Neuronal stem cell (in vitro differentiated cells): ENCODE data around the gene ZNF662.

Source experiments
- DNase-seq: peaks from one replicate; pipeline ENCODE4 v3.0.0-alpha.2; 2013; ENCODE audit warnings: low spot score
- H2AFZ ChIP-seq: one replicate; pipeline ENCODE4 v1.6.1; 2013; ENCODE audit warnings: mild to moderate bottlenecking, low read length, inconsistent platforms
- H2AK5ac ChIP-seq: 2 replicates; pipeline ENCODE4 v1.6.1; 2013; ENCODE audit warnings: low read depth, mild to moderate bottlenecking, inconsistent platforms, low read length, moderate library complexity, mixed read lengths
- H2BK120ac ChIP-seq: 2 replicates; pipeline ENCODE4 v1.6.1; 2013; ENCODE audit warnings: low read depth, mild to moderate bottlenecking, inconsistent platforms, low read length, moderate library complexity, mixed read lengths
- H2BK12ac ChIP-seq: one replicate; pipeline ENCODE4 v1.6.1; 2013; ENCODE audit warnings: low read length, inconsistent platforms
- H2BK15ac ChIP-seq: 2 replicates; pipeline ENCODE4 v1.6.1; 2013; ENCODE audit warnings: mild to moderate bottlenecking, low read length, inconsistent platforms, mixed read lengths
- H2BK5ac ChIP-seq: one replicate; pipeline ENCODE4 v1.6.1; 2013; ENCODE audit warnings: inconsistent platforms, mild to moderate bottlenecking, low read length, moderate library complexity
- H3K14ac ChIP-seq: one replicate; pipeline ENCODE4 v1.6.1; 2013; ENCODE audit warnings: low read length, inconsistent platforms
- H3K18ac ChIP-seq: 2 replicates; pipeline ENCODE4 v1.6.1; 2013; ENCODE audit warnings: low read length, inconsistent platforms
- H3K23ac ChIP-seq: 2 replicates; pipeline ENCODE4 v1.6.1; 2013; ENCODE audit warnings: low read depth, mild to moderate bottlenecking, mixed read lengths, low read length, inconsistent platforms; ENCODE audit not compliant: poor library complexity
- H3K27ac ChIP-seq: replicated peaks from 3 replicates; pipeline ENCODE4 v1.5.1; 2013; ENCODE audit warnings: low read length, inconsistent platforms
- H3K27me3 ChIP-seq, 3 experiments: 2 replicates each; pipeline ENCODE4 v1.6.1; 2013; ENCODE audit warnings: low read length in 3 of 3, mild to moderate bottlenecking in 2 of 3, inconsistent platforms in 1 of 3, low read depth in 1 of 3, mixed read lengths in 1 of 3, moderate library complexity in 1 of 3; ENCODE audit not compliant: control insufficient read depth in 3 of 3, insufficient read depth in 3 of 3
- H3K36me3 ChIP-seq, 2 donors: replicated peaks in 1 of 2; 2 replicates each; pipeline ENCODE4 v1.6.1; 2013; ENCODE audit warnings: low read length in 2 of 2; ENCODE audit not compliant: control insufficient read depth in 2 of 2, insufficient read depth in 2 of 2
- H3K4ac ChIP-seq: 2 replicates; pipeline ENCODE4 v1.6.1; 2013; ENCODE audit warnings: inconsistent platforms, mild to moderate bottlenecking, low read length, moderate library complexity
- H3K4me1 ChIP-seq, 2 donors: 1 replicate in 1 of 2; 2 replicates in 1 of 2; pipeline ENCODE4 v1.6.1; 2013; ENCODE audit warnings: low read length in 2 of 2, low read depth in 1 of 2; ENCODE audit not compliant: control insufficient read depth in 2 of 2, insufficient read depth in 1 of 2
- H3K4me2 ChIP-seq: one replicate; pipeline ENCODE4 v1.6.1; 2013; ENCODE audit warnings: mild to moderate bottlenecking, low read length, inconsistent platforms; ENCODE audit not compliant: insufficient read depth, poor library complexity, severe bottlenecking
- H3K4me3 ChIP-seq, 2 donors: 2 replicates each; pipeline ENCODE4 v1.5.1; 2013; ENCODE audit warnings: low read length in 2 of 2, mild to moderate bottlenecking in 2 of 2, inconsistent platforms in 1 of 2, moderate library complexity in 1 of 2
- H3K79me1 ChIP-seq: one replicate; pipeline ENCODE4 v1.6.1; 2013; ENCODE audit warnings: low read depth, mild to moderate bottlenecking, inconsistent platforms, low read length, moderate library complexity
- H3K9ac ChIP-seq: one replicate; pipeline ENCODE4 v1.6.1; 2013; ENCODE audit warnings: mild to moderate bottlenecking, low read depth, low read length, inconsistent platforms; ENCODE audit not compliant: poor library complexity
- H3K9me3 ChIP-seq, 2 donors: replicated peaks in 1 of 2; 2 replicates each; pipeline versions ENCODE3 to v1.6.1; 2013; ENCODE audit warnings: low read length in 2 of 2, mild to moderate bottlenecking in 2 of 2, inconsistent platforms in 1 of 2, low read depth in 1 of 2, mixed read lengths in 1 of 2, moderate library complexity in 1 of 2; ENCODE audit not compliant: control insufficient read depth in 2 of 2, insufficient read depth in 1 of 2
- H4K8ac ChIP-seq: one replicate; pipeline ENCODE4 v1.6.1; 2013; ENCODE audit warnings: low read depth, mild to moderate bottlenecking, inconsistent platforms, low read length, moderate library complexity
- H4K91ac ChIP-seq: one replicate; pipeline ENCODE4 v1.6.1; 2013; ENCODE audit warnings: low read length, low read depth, mild to moderate bottlenecking, inconsistent platforms; ENCODE audit not compliant: poor library complexity
- WGBS, 2 donors: extraction: QIAGEN DNeasy Blood & Tissue Kit; methylation state at CpG; one replicate each; pipeline ENCODE4 v1.1.7; 2013; ENCODE audit warnings: missing lambda C conversion rate in 2 of 2, mixed read lengths in 1 of 2; ENCODE audit not compliant: insufficient read length in 2 of 2, insufficient replicate concordance in 1 of 2; ENCODE audit errors: extremely low coverage in 2 of 2; 5-methylcytosine and 5-hydroxymethylcytosine counted together

Gene ZNF662

DNA sequence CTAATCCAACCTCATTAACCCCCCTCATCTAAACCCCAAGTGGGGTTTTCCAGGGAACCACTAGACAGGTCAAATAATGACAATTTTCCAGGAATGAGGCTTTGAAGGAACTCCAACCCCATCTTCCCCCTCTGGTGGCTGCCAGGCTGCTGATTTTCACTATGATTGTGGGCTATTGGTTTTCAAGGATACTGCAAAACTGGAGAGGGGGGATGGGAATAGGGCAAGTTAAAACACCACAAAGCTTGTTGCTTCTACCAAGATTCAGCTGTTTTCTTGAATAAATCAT is 10.4 kb upstream of the ZNF662 start:
- DNase-seq = no peak
- Histone ChIP-seq H3K36me3 (no peaks in the 10 kb centered on the region), H2AK5ac (no peak overlapping the region), H4K91ac (no peak overlapping the region), H3K4me3 (no peak overlapping the region), H3K27ac (no peak overlapping the region), H3K18ac (no peak overlapping the region), H3K9ac (no peak overlapping the region), H3K4me2 (no peak overlapping the region), H3K9me3 (peaks cover 0 to 1% of the 10 kb centered on the region in 2 donors), H3K23ac (no peak overlapping the region), H4K8ac (no peak overlapping the region), H2BK12ac (no peak overlapping the region), H3K4me1 (no peaks in the 10 kb centered on the region), H3K79me1 (no peaks in the 10 kb centered on the region), H2BK120ac (no peak overlapping the region), H2BK5ac (no peak overlapping the region), H3K4ac (no peak overlapping the region), H2BK15ac (no peak overlapping the region), H3K27me3 (no peaks in the 10 kb centered on the region), H3K14ac (no peak overlapping the region), H2AFZ (no peak overlapping the region)

DNA sequence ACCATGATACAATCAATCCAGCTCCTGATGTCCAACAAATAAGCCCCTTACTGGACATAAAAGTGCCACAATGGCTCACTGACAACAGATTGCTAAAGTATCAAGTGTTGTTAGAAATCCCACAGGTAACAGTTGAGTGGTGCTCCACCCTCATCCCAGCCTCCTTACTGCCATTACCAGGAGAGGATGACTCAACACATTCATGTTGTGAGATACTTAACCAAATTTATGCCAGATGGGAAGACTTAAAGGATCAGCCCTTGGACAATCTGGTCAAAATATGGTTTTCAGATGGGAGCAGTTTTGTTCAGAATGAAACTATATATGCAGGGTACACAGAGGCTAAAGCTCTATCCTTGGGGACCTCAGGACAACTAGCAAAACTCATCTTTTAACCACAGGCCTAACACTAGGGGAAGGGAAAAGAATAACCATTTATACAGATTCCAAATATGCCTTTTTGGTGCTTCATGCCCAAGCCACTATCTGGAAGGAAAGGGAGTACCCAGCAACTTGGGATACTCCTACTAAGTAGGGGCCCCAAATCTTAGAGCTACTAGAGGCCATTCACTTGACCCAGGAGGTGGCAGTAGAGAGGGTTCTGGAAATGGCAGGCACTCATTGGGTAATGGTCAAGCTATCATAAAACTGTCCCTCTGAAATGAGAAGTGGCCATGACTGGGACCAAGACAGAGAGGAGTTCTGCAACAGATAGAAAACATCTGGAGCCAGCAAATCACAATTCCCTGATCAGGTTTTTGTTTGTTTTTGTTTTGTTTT is 6.9 kb upstream of the ZNF662 start:
- Histone ChIP-seq H3K36me3 (no peaks in the 10 kb centered on the region), H3K18ac (no peak overlapping the region), H2BK120ac (no peak overlapping the region), H3K23ac (no peak overlapping the region), H2BK15ac (no peak overlapping the region), H3K27ac (no peak overlapping the region), H3K4me2 (no peak overlapping the region), H3K4ac (no peak overlapping the region), H3K14ac (no peak overlapping the region), H2BK12ac (no peak overlapping the region), H3K4me3 (no peak overlapping the region), H2BK5ac (no peak overlapping the region), H4K8ac (no peak overlapping the region), H3K4me1 (no peaks in the 10 kb centered on the region), H3K9me3 (peaks cover 0 to 1% of the 10 kb centered on the region in 2 donors), H3K27me3 (no peaks in the 10 kb centered on the region), H4K91ac (no peak overlapping the region), H2AFZ (no peak overlapping the region), H3K79me1 (no peaks in the 10 kb centered on the region), H3K9ac (no peak overlapping the region), H2AK5ac (no peak overlapping the region)
- no peak for DNase-seq

DNA sequence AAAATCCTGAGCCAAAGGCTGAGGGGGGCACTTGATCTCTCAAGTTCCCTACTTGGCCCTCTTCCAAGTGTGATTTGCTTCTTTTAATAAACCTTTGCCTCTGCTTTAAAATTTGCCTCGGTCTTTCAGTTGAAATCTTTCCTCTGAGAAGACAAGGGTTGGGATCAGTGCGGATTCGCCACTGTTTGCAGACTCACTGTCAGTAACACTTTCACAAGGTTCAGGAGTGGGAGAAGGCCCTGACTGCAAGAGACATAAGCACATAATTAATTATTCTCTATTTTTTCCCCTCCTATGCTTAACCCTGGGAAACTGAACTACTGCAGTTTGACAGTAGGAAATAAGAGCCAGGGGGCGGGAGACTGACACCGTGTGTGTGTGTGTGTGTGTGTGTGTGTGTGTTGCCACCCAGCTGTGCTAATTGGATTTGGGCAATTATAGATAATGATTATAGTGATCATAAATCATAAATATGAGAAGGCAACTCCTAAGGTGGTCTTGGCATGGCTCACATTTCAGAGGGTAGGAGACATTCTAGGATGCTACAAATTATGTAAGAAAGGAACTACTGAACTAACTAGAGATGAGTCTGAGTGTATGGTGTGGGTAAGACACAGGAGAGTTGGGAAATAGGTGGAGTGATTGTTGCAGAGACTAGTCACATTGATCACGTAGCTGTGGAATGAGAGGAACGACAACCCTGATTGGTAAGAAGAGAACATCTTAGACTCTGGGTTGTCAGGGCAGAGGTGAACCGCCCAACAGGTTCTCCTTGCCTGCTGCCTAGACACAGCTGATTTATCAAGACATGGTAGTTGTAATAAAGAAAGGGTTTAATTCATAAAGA is 5.5 kb upstream of the ZNF662 start:
- Histone ChIP-seq H3K4me1 (no peaks in the 10 kb centered on the region), H3K27ac (no peak overlapping the region), H3K36me3 (no peaks in the 10 kb centered on the region), H3K23ac (no peak overlapping the region), H2BK12ac (no peak overlapping the region), H3K9ac (no peak overlapping the region), H3K4ac (no peak overlapping the region), H3K4me3 (no peak overlapping the region), H3K18ac (no peak overlapping the region), H4K91ac (no peak overlapping the region), H2BK15ac (no peak overlapping the region), H3K14ac (no peak overlapping the region), H2BK120ac (no peak overlapping the region), H2AFZ (no peak overlapping the region), H2BK5ac (no peak overlapping the region), H4K8ac (no peak overlapping the region), H3K9me3 (peaks cover 0 to 1% of the 10 kb centered on the region in 2 donors), H2AK5ac (no peak overlapping the region), H3K4me2 (no peak overlapping the region), H3K27me3 (no peaks in the 10 kb centered on the region), H3K79me1 (no peaks in the 10 kb centered on the region)
- WGBS, 2 donors = no CpG with 5 or more reads among the region's 8 CpGs
- no peak for DNase-seq

DNA sequence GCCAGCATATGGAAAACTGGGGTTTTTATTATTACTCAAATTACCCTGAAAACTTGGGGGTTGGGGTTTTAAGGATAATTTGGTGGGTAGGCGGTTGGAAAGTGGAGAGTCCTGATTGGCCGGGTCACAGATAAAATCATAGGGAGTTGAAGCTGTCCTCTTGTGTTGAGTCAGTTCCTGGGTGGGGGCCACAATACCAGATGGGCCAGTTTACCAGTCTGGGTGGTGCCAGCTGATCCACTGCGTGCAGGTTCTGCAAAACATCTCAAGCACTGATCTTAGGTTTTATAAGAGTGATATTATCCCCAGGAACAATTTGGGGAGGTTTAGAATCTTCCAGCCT is 4.9 kb upstream of the ZNF662 start:
- no peaks in the 10 kb centered on the region for H3K79me1 ChIP-seq
- no peak overlapping the region for H2BK15ac ChIP-seq
- no peak overlapping the region for H3K4me2 ChIP-seq
- H3K23ac ChIP-seq = no peak overlapping the region
- H3K14ac ChIP-seq = no peak overlapping the region
- no peak overlapping the region for H2AK5ac ChIP-seq
- H3K9me3 ChIP-seq = peaks cover 0 to 4% of the 10 kb centered on the region in 2 donors
- no peak overlapping the region for H4K91ac ChIP-seq
- no peak overlapping the region for H3K18ac ChIP-seq
- no peaks in the 10 kb centered on the region for H3K27me3 ChIP-seq
- no peak overlapping the region for H3K27ac ChIP-seq
- no peak overlapping the region for H3K9ac ChIP-seq
- H4K8ac ChIP-seq = no peak overlapping the region
- no peaks in the 10 kb centered on the region for H3K4me1 ChIP-seq
- no CpG with 5 or more reads among the region's 3 CpGs for WGBS, 2 donors
- H2BK12ac ChIP-seq = no peak overlapping the region
- no peak overlapping the region for H2BK120ac ChIP-seq
- H3K4ac ChIP-seq = no peak overlapping the region
- H2AFZ ChIP-seq = no peak overlapping the region
- no peak overlapping the region for H3K4me3 ChIP-seq
- no peak overlapping the region for H2BK5ac ChIP-seq
- no peaks in the 10 kb centered on the region for H3K36me3 ChIP-seq
- no peak for DNase-seq
